ENCODE results near the gene SELENOV.

- no peak for TF ChIP-seq BHLHE40 (IDR thresholded peaks at IDR 0.05; ENCODE audit: borderline replicate concordance)
- TF ChIP-seq SP1 (IDR thresholded peaks at IDR 0.05), result no peak
- no peak for TF ChIP-seq ELF4 (IDR thresholded peaks at IDR 0.05)
- TF ChIP-seq SUZ12 (IDR thresholded peaks at IDR 0.05), result no peak
- no peak for TF ChIP-seq FOXM1 (IDR thresholded peaks at IDR 0.05; ENCODE audit: borderline replicate concordance)
- TF ChIP-seq HDGF (IDR thresholded peaks at IDR 0.05; ENCODE audit: borderline replicate concordance), result no peak
- no peak for TF ChIP-seq LEF1 (IDR thresholded peaks at IDR 0.05; ENCODE audit: borderline replicate concordance)
- no peak for TF ChIP-seq ARNT (IDR thresholded peaks at IDR 0.05)
- no peak for TF ChIP-seq PKNOX1 (IDR thresholded peaks at IDR 0.05)
- no peak for TF ChIP-seq FOXK2 (IDR thresholded peaks at IDR 0.05)
- TF ChIP-seq TARDBP (IDR thresholded peaks at IDR 0.05), result no peak
Observed at GRCh38 chr19:39489756-39490155, 25.2 kb upstream of the SELENOV start.
